ENCODE data around the gene DEFB112.

GRCh38 chr6:50077385-50077784 lies 27.7 kb upstream of the DEFB112 start:
- TF ChIP-seq CTCF (IDR thresholded peaks at IDR 0.05) (no peak), EP300 (IDR thresholded peaks at IDR 0.05) (no peak), POLR2A (IDR thresholded peaks at IDR 0.05) (no peak), POLR2AphosphoS5 (IDR thresholded peaks at IDR 0.05) (no peak)
